Measurements from ENCODE around the gene UCN.
"Not testable (repeated sequence)": the region's sequence is repeated elsewhere in the genome, so short reads cannot be mapped to it uniquely, and the experiment has no call there.

The UCN gene

GRCh38 chr2:27314709-27315108 lies 6.5 kb upstream of the UCN start:
- DNase-seq, result no peak

- no peak for DNase-seq
These were observed 5.8 kb upstream of the UCN start for GRCh38 chr2:27313882-27314645.

- DNase-seq, result no peak
These were observed 3.9 kb upstream of the UCN start for GRCh38 chr2:27312152-27312551.

GRCh38 chr2:27309651-27310050 lies 1.4 kb upstream of the UCN start:
- DNase-seq, result no peak

GRCh38 chr2:27307545-27308358 lies 493 bp downstream of the UCN start:
- peak; percentile 6 for DNase-seq

GRCh38 chr2:27307287-27307544 lies 1.0 kb downstream of the UCN start:
- no peak for DNase-seq

- DNase-seq, result peak; percentile 8
These were observed 1.5 kb downstream of the UCN start for GRCh38 chr2:27306573-27307286.

- no peak for DNase-seq
These were observed 2.1 kb downstream of the UCN start for GRCh38 chr2:27306136-27306535.

GRCh38 chr2:27305516-27305915 lies 2.7 kb downstream of the UCN start:
- no peak for DNase-seq

GRCh38 chr2:27304488-27305240 lies 3.6 kb downstream of the UCN start:
- no peak for DNase-seq

- peak; percentile 75 for DNase-seq
These were observed 4.9 kb downstream of the UCN start for GRCh38 chr2:27303093-27304025.

GRCh38 chr2:27300606-27301005 lies 7.6 kb downstream of the UCN start:
- DNase-seq, result not testable (repeated sequence)

- peak; percentile 6 for DNase-seq
These were observed 9.7 kb downstream of the UCN start for GRCh38 chr2:27298391-27299080.

- no peak for DNase-seq
These were observed 11.1 kb downstream of the UCN start for GRCh38 chr2:27297195-27297594.

GRCh38 chr2:27296481-27296880 lies 11.8 kb downstream of the UCN start:
- no peak for DNase-seq

- no peak for DNase-seq
These were observed 13.3 kb downstream of the UCN start for GRCh38 chr2:27294928-27295327.

- no peak for DNase-seq
These were observed 16.4 kb downstream of the UCN start for GRCh38 chr2:27291865-27292264.

- no peak for DNase-seq
These were observed 17.7 kb downstream of the UCN start for GRCh38 chr2:27290549-27290948.

GRCh38 chr2:27288610-27289009 lies 19.6 kb downstream of the UCN start:
- DNase-seq, result no peak

- DNase-seq, result no peak
These were observed 22.8 kb downstream of the UCN start for GRCh38 chr2:27285481-27285880.

GRCh38 chr2:27284996-27285395 lies 23.2 kb downstream of the UCN start:
- DNase-seq, result no peak

Measured in fibroblast of skin of scalp (primary cell).